ENCODE results near the gene AGAP1. TPM values are rescaled to one million over a fixed set of nuclear protein-coding genes. Genes with fewer than 3 reads are reported as not detected.
A peak's percentile ranks its signal among the peaks of the same experiment; 100 is the strongest.

AGAP1 gene
- total RNA-seq, 2 donors from 2014 or later: 32.8 to 34.7 TPM

GRCh38 chr2:235550946-235551345 lies 57.1 kb downstream of the AGAP1 start:
- Histone ChIP-seq H3K36me3 (ENCODE audit: control insufficient read depth, insufficient read depth, low read length) (no peaks in the 10 kb centered on the region), H3K9me3 (ENCODE audit: control insufficient read depth, low read length) (no peaks in the 10 kb centered on the region), H3K4me1 (ENCODE audit: control insufficient read depth, insufficient read depth, low read length) (peaks cover 4% of the 10 kb centered on the region), H3K4me3 (ENCODE audit: low read length) (no peak overlapping the region), H3K9ac (ENCODE audit: extremely low read depth, low read length, poor library complexity, severe bottlenecking) (no peak overlapping the region), H3K27ac (ENCODE audit: low read depth, low read length) (no peak overlapping the region), H3K27me3 (ENCODE audit: control insufficient read depth, insufficient read depth, low read length, poor library complexity, severe bottlenecking) (no peaks in the 10 kb centered on the region)
- H3K36me3 Mint-ChIP-seq (ENCODE audit: low read depth): no peaks in the 10 kb centered on the region
- H3K9me3 Mint-ChIP-seq: no peaks in the 10 kb centered on the region
- 85 to 94% methylated on average over 8 of the region's 8 CpGs for WGBS, 2 experiments (ENCODE audit: insufficient coverage in 1 of 2, insufficient read length in 1 of 2)
- DNase-seq: no peak
- H3K4me1 Mint-ChIP-seq: peaks cover 26% of the 10 kb centered on the region
- no peak overlapping the region for H3K4me3 Mint-ChIP-seq
- no peak overlapping the region for H3K27ac Mint-ChIP-seq
- TF ChIP-seq CTCF (conservative IDR thresholded peaks at IDR 0.05): no peak
- H3K27me3 Mint-ChIP-seq (ENCODE audit: insufficient read depth): no peaks in the 10 kb centered on the region

DNA sequence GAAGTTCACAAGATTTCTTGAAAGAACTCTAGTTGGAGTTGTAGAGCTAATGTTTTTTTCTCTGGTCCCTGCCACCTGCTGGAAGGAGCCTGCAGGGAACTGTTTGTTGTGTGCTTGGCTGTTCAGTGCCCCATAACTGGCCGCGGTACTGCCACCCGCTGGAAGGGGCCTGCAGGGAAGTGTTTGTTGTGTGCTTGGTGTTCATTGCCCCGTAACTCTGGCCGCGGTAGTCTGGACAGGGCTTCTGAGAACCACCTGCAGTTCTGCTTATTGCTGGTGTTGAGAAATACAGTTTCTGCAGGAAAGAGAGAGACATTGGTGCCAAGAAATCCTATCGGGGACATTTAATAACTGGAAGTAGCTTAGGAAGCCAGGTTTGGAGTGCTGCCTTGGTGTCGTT lies 58.1 kb downstream of the AGAP1 start:
- H3K9ac ChIP-seq (ENCODE audit: extremely low read depth, low read length, poor library complexity, severe bottlenecking): no peak overlapping the region
- DNase-seq: peak; percentile 88
- no peaks in the 10 kb centered on the region for H3K27me3 ChIP-seq (ENCODE audit: control insufficient read depth, insufficient read depth, low read length, poor library complexity, severe bottlenecking)
- Mint-ChIP-seq H3K4me1 (peaks cover 24% of the 10 kb centered on the region), H3K36me3 (ENCODE audit: low read depth) (no peaks in the 10 kb centered on the region), H3K9me3 (no peaks in the 10 kb centered on the region), H3K27ac (no peak overlapping the region), H3K27me3 (ENCODE audit: insufficient read depth) (no peaks in the 10 kb centered on the region), H3K4me3 (no peak overlapping the region)
- TF ChIP-seq CTCF (conservative IDR thresholded peaks at IDR 0.05): peak; percentile 82
- H3K36me3 ChIP-seq (ENCODE audit: control insufficient read depth, insufficient read depth, low read length): no peaks in the 10 kb centered on the region
- H3K4me3 ChIP-seq (ENCODE audit: low read length): no peak overlapping the region
- H3K27ac ChIP-seq (ENCODE audit: low read depth, low read length): no peak overlapping the region
- H3K4me1 ChIP-seq (ENCODE audit: control insufficient read depth, insufficient read depth, low read length): peaks cover 4% of the 10 kb centered on the region
- WGBS, 2 experiments (ENCODE audit: insufficient coverage in 1 of 2, insufficient read length in 1 of 2): 58 to 59% methylated on average over 8 of the region's 8 CpGs
- H3K9me3 ChIP-seq (ENCODE audit: control insufficient read depth, low read length): no peaks in the 10 kb centered on the region

- Mint-ChIP-seq H3K4me1 (peaks cover 24% of the 10 kb centered on the region), H3K27ac (no peak overlapping the region), H3K36me3 (ENCODE audit: low read depth) (no peaks in the 10 kb centered on the region), H3K9me3 (no peaks in the 10 kb centered on the region), H3K27me3 (ENCODE audit: insufficient read depth) (no peaks in the 10 kb centered on the region), H3K4me3 (no peak overlapping the region)
- Histone ChIP-seq H3K4me3 (ENCODE audit: low read length) (no peak overlapping the region), H3K36me3 (ENCODE audit: control insufficient read depth, insufficient read depth, low read length) (no peaks in the 10 kb centered on the region), H3K4me1 (ENCODE audit: control insufficient read depth, insufficient read depth, low read length) (peaks cover 4% of the 10 kb centered on the region), H3K9ac (ENCODE audit: extremely low read depth, low read length, poor library complexity, severe bottlenecking) (no peak overlapping the region), H3K9me3 (ENCODE audit: control insufficient read depth, low read length) (no peaks in the 10 kb centered on the region), H3K27ac (ENCODE audit: low read depth, low read length) (no peak overlapping the region), H3K27me3 (ENCODE audit: control insufficient read depth, insufficient read depth, low read length, poor library complexity, severe bottlenecking) (no peaks in the 10 kb centered on the region)
- no peak for TF ChIP-seq CTCF (conservative IDR thresholded peaks at IDR 0.05)
- no peak for DNase-seq
- WGBS, 2 experiments (ENCODE audit: insufficient coverage in 1 of 2, insufficient read length in 1 of 2): 93% methylated on average over 1 of the region's 3 CpGs; no CpG with 5 or more reads in 1 of the 2 experiments
Measured at GRCh38 chr2:235552671-235553070, 58.8 kb downstream of the AGAP1 start.

Measured in endodermal cell (in vitro differentiated cells).